K562 (cell line): ENCODE measurements around the gene HACL1. TPM values are rescaled to one million over a fixed set of nuclear protein-coding genes. Genes with fewer than 3 reads are reported as not detected.

Experiments
- ARID2 ChIP-seq: fragments of 450-650 bp; IDR thresholded peaks from 2 replicates; pipeline ENCODE4 v1.6.1; 2017; ENCODE audit warnings: antibody characterized with exemption, mild to moderate bottlenecking
- CBX8 ChIP-seq: fragments of 200-600 bp; sonication (generic); IDR thresholded peaks from 2 replicates; pipeline ENCODE4 v1.6.1; 2012; ENCODE audit warnings: borderline replicate concordance, mixed run types, low read depth, mild to moderate bottlenecking, moderate library complexity, mixed read lengths, low read length, control low read depth, inconsistent platforms; ENCODE audit not compliant: poor library complexity, severe bottlenecking; ENCODE audit errors: extremely low read depth
- CCNT2 ChIP-seq: IDR thresholded peaks from 2 replicates; pipeline ENCODE4 v1.6.1; 2011; ENCODE audit warnings: borderline replicate concordance, low read depth, mild to moderate bottlenecking, moderate library complexity, mixed read lengths, low read length; ENCODE audit not compliant: insufficient read length; ENCODE audit errors: extremely low read depth
- E2F3 ChIP-seq: fragments of 250-450 bp; sonication (Bioruptor Pico); IDR thresholded peaks from 2 replicates; pipeline ENCODE4 v1.4.0; 2020; ENCODE audit warnings: mild to moderate bottlenecking
- GABPA ChIP-seq: fragments of 200-800 bp; sonication (Bioruptor generic); conservative IDR thresholded peaks from 2 replicates; pipeline ENCODE4 v1.6.1; 2016; ENCODE audit warnings: low read depth, missing genetic modification characterization, missing compliant biosample characterization
- HCFC1 ChIP-seq: IDR thresholded peaks from 2 replicates; pipeline ENCODE4 v1.6.1; 2012; ENCODE audit warnings: low read depth, low read length, improper control_type of control experiment
- HMG20A ChIP-seq: fragments of 450-650 bp; formaldehyde crosslinking; conservative IDR thresholded peaks from 2 replicates; pipeline ENCODE4 v1.4.0; 2020; ENCODE audit warnings: mild to moderate bottlenecking, mixed read lengths
- IFI16 ChIP-seq: fragments of 250-450 bp; sonication (Bioruptor Pico); IDR thresholded peaks from 2 replicates; pipeline ENCODE4 v2.1.2; 2022; ENCODE audit warnings: mild to moderate bottlenecking, inconsistent platforms
- MCM2 ChIP-seq: fragments of 450-650 bp; IDR thresholded peaks from 2 replicates; pipeline ENCODE4 v1.6.1; 2017; ENCODE audit warnings: low read depth, mild to moderate bottlenecking
- MXI1 ChIP-seq: IDR thresholded peaks from 2 replicates; pipeline ENCODE4 v1.6.1; 2011; ENCODE audit warnings: low read depth, mild to moderate bottlenecking, improper control_type of control experiment, low read length
- NFRKB ChIP-seq: fragments of 450-650 bp; IDR thresholded peaks from 2 replicates; pipeline ENCODE4 v1.6.1; 2016; ENCODE audit warnings: low read depth
- RB1 ChIP-seq: fragments of 450-650 bp; IDR thresholded peaks from 2 replicates; pipeline ENCODE4 v1.6.1; 2017; ENCODE audit warnings: low read depth, mild to moderate bottlenecking
- SNRNP70 ChIP-seq: fragments of 200-400 bp; formaldehyde crosslinking; optimal IDR thresholded peaks from 2 replicates; pipeline ENCODE3; 2017; ENCODE audit warnings: low read depth, low read length
- TBP ChIP-seq: optimal IDR thresholded peaks from 2 replicates; pipeline ENCODE3; 2011; ENCODE audit warnings: low read depth, low read length, improper control_type of control experiment
- ZNF79 ChIP-seq: fragments of 250-450 bp; sonication (Bioruptor Pico); IDR thresholded peaks from 2 replicates; pipeline ENCODE4 v1.4.0; 2020; ENCODE audit warnings: low read depth, mild to moderate bottlenecking, moderate library complexity
- ZNF830 ChIP-seq: fragments of 250-450 bp; sonication (Bioruptor Pico); IDR thresholded peaks from 2 replicates; pipeline ENCODE4 v1.5.0; 2021; ENCODE audit warnings: mild to moderate bottlenecking
- polyA plus RNA-seq, 8 experiments: library from polyadenylated mRNA; depleted of rRNA in 4 of 8; stranded (reverse) in 5 of 8; unstranded in 3 of 8; fragments of >200 nt; fragmentation: Nextera tagmentation in 2 of 8; fragmentation: Illumina TruSeq in 1 of 8; extraction: Ambion mirVana in 2 of 8; extraction: Trizol in 1 of 8; gene quantifications; 2 replicates each; pipeline versions ENCODE4 v1.2.1 to v1.2.3, GENCODE V29; 2011 to 2014; ENCODE audit warnings: inconsistent platforms in 1 of 8, missing spikeins in 1 of 8
- total RNA-seq, 7 experiments: library from RNA; depleted of rRNA in 6 of 7; stranded (reverse); fragments of >200 nt in 6 of 7; fragmentation: Illumina TruSeq in 2 of 7; extraction: Trizol in 2 of 7; gene quantifications; 2 replicates each; pipeline versions ENCODE4 v1.2.1 to v1.2.3, GENCODE V29; 2011 to 2021; ENCODE audit warnings: low replicate concordance in 1 of 7
- TF ChIP-seq, protein P1 (sequence below): fragments of 450-650 bp; IDR thresholded peaks from 2 replicates; pipeline ENCODE4 v1.6.1; 2016; ENCODE audit warnings: borderline replicate concordance
- TF ChIP-seq, protein P2 (sequence below): fragments of 450-650 bp; formaldehyde crosslinking; IDR thresholded peaks from 2 replicates; pipeline ENCODE4 v1.4.0; 2022; ENCODE audit warnings: missing genetic modification characterization
- TF ChIP-seq, protein P3 (sequence below): fragments of 250-450 bp; sonication (Bioruptor Pico); IDR thresholded peaks from 2 replicates; pipeline ENCODE4 v1.4.0; 2020; ENCODE audit warnings: mild to moderate bottlenecking, moderate library complexity
- TF ChIP-seq, protein P4 (sequence below): fragments of 250-450 bp; sonication (Bioruptor Pico); IDR thresholded peaks from 2 replicates; pipeline ENCODE4 v1.4.0; 2020; ENCODE audit warnings: mild to moderate bottlenecking, moderate library complexity

Gene HACL1
- total and polyA plus RNA-seq, 9 of the 15 experiments (the other 6 are each of a cell fraction or from before 2014, with no cell fraction given) = 18.9 to 61.5 (median 30.5) TPM

DNA sequence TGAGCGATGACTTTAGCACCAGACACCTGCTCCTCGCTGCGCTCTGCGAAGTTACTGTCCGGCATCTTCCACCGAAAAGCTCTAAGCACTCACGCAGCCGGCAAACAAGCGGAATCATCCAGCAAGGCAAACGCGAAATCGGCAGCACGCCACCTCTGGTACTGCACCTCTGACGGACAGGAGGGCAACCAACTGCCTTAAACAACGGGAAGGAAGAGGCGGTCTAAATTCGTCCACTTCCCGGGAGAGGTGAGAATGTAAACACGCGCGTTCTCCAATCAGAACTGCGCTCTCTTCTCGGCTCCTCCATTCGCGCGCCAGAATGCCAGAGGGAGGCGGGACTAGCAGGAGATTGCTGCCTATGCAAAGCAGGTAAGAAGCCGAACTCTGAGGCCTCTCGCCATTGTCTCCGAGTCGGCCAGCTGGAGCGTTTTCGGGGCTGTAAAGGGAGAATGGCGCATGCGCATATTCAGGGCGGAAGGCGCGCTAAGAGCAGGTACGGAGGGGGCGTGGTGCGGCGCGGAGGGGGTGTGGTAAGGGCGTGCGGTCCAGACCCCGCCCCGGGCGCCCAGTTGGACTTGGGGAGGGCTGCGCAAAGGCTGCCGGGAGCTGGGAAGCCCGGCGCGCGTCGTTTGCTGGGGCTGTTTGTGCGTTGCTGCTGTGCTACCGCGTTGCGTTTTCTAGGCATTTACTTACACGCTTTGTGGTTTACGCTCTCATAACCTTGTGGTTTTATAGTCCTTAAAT is at the start of gene HACL1, which contains the start of gene BTD (continued):
- TF ChIP-seq GABPA (tag) = peak; percentile 96
- TF ChIP-seq RB1 = peak; percentile 74
- TF ChIP-seq, protein P1, sequence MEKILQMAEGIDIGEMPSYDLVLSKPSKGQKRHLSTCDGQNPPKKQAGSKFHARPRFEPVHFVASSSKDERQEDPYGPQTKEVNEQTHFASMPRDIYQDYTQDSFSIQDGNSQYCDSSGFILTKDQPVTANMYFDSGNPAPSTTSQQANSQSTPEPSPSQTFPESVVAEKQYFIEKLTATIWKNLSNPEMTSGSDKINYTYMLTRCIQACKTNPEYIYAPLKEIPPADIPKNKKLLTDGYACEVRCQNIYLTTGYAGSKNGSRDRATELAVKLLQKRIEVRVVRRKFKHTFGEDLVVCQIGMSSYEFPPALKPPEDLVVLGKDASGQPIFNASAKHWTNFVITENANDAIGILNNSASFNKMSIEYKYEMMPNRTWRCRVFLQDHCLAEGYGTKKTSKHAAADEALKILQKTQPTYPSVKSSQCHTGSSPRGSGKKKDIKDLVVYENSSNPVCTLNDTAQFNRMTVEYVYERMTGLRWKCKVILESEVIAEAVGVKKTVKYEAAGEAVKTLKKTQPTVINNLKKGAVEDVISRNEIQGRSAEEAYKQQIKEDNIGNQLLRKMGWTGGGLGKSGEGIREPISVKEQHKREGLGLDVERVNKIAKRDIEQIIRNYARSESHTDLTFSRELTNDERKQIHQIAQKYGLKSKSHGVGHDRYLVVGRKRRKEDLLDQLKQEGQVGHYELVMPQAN = no peak; the same call in 1 of the 2 replicates
- no peak for TF ChIP-seq ZNF79 (CRISPR knock-in tag)
- TF ChIP-seq HMG20A (CRISPR knock-in tag) = no peak
- no peak for TF ChIP-seq MCM2
- no peak for TF ChIP-seq ZNF830 (CRISPR knock-in tag)
- TF ChIP-seq HCFC1 = peak; percentile 61
- TF ChIP-seq, protein P2, sequence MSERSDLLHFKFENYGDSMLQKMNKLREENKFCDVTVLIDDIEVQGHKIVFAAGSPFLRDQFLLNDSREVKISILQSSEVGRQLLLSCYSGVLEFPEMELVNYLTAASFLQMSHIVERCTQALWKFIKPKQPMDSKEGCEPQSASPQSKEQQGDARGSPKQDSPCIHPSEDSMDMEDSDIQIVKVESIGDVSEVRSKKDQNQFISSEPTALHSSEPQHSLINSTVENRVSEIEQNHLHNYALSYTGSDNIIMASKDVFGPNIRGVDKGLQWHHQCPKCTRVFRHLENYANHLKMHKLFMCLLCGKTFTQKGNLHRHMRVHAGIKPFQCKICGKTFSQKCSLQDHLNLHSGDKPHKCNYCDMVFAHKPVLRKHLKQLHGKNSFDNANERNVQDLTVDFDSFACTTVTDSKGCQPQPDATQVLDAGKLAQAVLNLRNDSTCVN (CRISPR knock-in tag) = no peak
- TF ChIP-seq SNRNP70 = no peak
- no peak for TF ChIP-seq ARID2
- no peak for TF ChIP-seq IFI16 (CRISPR knock-in tag)
- TF ChIP-seq MXI1 = 0 out of 2 replicates have a peak, but pooled peaks have one; percentile 10
- no peak for TF ChIP-seq NFRKB
- TF ChIP-seq E2F3 = no peak
- TF ChIP-seq TBP = peak; percentile 89
- TF ChIP-seq, protein P3, sequence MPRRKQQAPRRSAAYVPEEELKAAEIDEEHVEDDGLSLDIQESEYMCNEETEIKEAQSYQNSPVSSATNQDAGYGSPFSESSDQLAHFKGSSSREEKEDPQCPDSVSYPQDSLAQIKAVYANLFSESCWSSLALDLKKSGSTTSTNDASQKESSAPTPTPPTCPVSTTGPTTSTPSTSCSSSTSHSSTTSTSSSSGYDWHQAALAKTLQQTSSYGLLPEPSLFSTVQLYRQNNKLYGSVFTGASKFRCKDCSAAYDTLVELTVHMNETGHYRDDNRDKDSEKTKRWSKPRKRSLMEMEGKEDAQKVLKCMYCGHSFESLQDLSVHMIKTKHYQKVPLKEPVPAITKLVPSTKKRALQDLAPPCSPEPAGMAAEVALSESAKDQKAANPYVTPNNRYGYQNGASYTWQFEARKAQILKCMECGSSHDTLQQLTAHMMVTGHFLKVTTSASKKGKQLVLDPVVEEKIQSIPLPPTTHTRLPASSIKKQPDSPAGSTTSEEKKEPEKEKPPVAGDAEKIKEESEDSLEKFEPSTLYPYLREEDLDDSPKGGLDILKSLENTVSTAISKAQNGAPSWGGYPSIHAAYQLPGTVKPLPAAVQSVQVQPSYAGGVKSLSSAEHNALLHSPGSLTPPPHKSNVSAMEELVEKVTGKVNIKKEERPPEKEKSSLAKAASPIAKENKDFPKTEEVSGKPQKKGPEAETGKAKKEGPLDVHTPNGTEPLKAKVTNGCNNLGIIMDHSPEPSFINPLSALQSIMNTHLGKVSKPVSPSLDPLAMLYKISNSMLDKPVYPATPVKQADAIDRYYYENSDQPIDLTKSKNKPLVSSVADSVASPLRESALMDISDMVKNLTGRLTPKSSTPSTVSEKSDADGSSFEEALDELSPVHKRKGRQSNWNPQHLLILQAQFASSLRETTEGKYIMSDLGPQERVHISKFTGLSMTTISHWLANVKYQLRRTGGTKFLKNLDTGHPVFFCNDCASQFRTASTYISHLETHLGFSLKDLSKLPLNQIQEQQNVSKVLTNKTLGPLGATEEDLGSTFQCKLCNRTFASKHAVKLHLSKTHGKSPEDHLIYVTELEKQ (CRISPR knock-in tag) = no peak
- TF ChIP-seq, protein P4, sequence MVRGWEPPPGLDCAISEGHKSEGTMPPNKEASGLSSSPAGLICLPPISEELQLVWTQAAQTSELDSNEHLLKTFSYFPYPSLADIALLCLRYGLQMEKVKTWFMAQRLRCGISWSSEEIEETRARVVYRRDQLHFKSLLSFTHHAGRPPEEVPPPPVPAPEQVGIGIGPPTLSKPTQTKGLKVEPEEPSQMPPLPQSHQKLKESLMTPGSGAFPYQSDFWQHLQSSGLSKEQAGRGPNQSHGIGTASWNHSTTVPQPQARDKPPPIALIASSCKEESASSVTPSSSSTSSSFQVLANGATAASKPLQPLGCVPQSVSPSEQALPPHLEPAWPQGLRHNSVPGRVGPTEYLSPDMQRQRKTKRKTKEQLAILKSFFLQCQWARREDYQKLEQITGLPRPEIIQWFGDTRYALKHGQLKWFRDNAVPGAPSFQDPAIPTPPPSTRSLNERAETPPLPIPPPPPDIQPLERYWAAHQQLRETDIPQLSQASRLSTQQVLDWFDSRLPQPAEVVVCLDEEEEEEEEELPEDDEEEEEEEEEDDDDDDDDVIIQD (CRISPR knock-in tag) = no peak
- TF ChIP-seq CBX8 = no peak
- TF ChIP-seq CCNT2 = peak; percentile 67
